AG10803 (cell line): ENCODE measurements around the gene SAFB.
"Not testable (repeated sequence)": the region's sequence is repeated elsewhere in the genome, so short reads cannot be mapped to it uniquely, and the experiment has no call there.

ENCODE experiments used
- DNase-seq: peaks from one replicate; pipeline ENCODE4 v3.0.0; 2010; ENCODE audit warnings: low read depth
- H3K4me3 ChIP-seq: 2 replicates; pipeline ENCODE4 v1.5.1; 2011; ENCODE audit warnings: mild to moderate bottlenecking, low read length, control low read depth
- CTCF ChIP-seq: conservative IDR thresholded peaks from 2 replicates; pipeline ENCODE4 v1.5.1; 2011; ENCODE audit warnings: mild to moderate bottlenecking, low read length, control low read depth, inconsistent platforms

The SAFB gene

GRCh38 chr19:5683177-5683886 lies 60.4 kb downstream of the SAFB start:
- no peak overlapping the region for H3K4me3 ChIP-seq
- no peak for DNase-seq
- no peak for TF ChIP-seq CTCF

- no peak overlapping the region for H3K4me3 ChIP-seq
- TF ChIP-seq CTCF = no peak
- DNase-seq = no peak
These were observed 62.0 kb downstream of the SAFB start for GRCh38 chr19:5684694-5685430.

- no peak for TF ChIP-seq CTCF
- H3K4me3 ChIP-seq = peak overlapping the region; percentile 59
- no peak for DNase-seq
These were observed 63.4 kb downstream of the SAFB start for GRCh38 chr19:5686326-5686646.

GRCh38 chr19:5686647-5687359 lies 63.9 kb downstream of the SAFB start:
- peak overlapping the region; percentile 59 for H3K4me3 ChIP-seq
- TF ChIP-seq CTCF = peak; percentile 72
- DNase-seq = peak; percentile 85

- TF ChIP-seq CTCF = 0 out of 2 replicates have a peak, but pooled peaks have one; percentile 0
- no peak for DNase-seq
- peak overlapping the region; percentile 44 for H3K4me3 ChIP-seq
These were observed 64.7 kb downstream of the SAFB start for GRCh38 chr19:5687360-5688198.

GRCh38 chr19:5688262-5688881 lies 65.5 kb downstream of the SAFB start:
- TF ChIP-seq CTCF = 0 out of 2 replicates have a peak, but pooled peaks have one; percentile 0
- not testable (repeated sequence) for H3K4me3 ChIP-seq, DNase-seq
